Measurements from ENCODE around the gene C11orf68.

Gene C11orf68

DNA sequence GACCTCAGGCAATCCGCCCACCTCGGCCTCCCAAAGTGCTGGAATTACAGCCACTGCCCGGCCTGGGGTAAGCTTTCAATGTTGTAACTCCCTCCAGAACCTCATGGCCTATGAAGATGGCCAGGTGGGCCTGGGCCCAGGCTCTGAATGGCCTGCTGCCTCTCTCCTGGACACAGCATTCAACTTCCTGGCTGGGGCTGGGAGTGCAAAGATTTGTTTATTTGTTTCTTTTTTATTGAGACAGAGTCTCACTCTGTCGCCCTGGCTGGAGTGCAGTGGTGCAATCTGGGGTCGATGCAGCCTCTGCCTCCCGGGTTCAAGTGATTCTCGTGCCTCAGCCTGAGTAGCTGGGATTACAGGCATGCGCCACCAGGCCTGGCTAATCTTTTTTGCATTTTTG is 25.9 kb upstream of the C11orf68 start:
- FAIRE-seq (no peak), DNase-seq (ENCODE audit: low spot score) (no peak)

DNA sequence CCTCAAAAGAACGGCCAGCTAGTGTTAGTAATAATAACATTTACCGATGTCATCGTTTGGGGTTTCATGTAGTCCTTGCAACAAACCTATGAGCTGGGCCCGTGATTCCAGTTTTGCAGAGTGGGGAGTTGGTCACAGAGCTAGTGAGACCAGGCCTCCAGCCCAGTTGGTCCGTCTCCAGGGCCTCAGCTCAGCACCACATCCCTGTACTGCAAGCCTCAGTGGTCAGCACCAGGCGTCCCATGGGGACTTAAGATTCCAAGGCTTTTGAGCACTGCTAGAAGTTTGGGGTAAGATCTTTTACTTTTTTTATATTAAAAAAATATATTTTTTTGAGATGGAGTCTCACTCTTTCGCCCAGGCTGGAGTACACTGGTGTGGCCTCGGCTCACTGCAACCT is 25.3 kb upstream of the C11orf68 start:
- no peak for DNase-seq (ENCODE audit: low spot score)
- FAIRE-seq, result no peak

GRCh38 chr11:65942531-65942930 is 23.7 kb upstream of the C11orf68 start:
- no peak for FAIRE-seq
- DNase-seq (ENCODE audit: low spot score), result no peak

GRCh38 chr11:65941720-65942310 is 23.0 kb upstream of the C11orf68 start:
- FAIRE-seq, result no peak
- DNase-seq (ENCODE audit: low spot score), result no peak

DNA sequence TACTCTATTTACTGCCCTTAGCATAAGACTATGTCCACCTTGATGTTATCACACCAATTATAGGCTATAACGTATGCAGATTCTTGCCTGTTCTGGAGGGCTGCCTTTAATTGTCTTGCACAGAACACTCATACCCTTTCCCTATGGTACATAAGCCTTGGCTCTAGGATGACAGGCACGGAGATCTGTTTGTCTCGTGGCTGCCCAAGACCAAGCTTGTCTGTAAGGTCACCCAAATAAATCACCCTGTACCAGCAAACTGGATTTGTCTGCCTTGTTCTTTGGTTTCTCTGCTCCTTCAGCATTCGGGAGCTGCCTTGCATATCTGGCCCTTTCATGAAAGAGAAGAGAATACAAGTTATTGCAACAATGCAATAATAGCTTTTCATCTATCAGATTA is 18.9 kb upstream of the C11orf68 start:
- DNase-seq (ENCODE audit: low spot score) (no peak), FAIRE-seq (no peak)

DNA sequence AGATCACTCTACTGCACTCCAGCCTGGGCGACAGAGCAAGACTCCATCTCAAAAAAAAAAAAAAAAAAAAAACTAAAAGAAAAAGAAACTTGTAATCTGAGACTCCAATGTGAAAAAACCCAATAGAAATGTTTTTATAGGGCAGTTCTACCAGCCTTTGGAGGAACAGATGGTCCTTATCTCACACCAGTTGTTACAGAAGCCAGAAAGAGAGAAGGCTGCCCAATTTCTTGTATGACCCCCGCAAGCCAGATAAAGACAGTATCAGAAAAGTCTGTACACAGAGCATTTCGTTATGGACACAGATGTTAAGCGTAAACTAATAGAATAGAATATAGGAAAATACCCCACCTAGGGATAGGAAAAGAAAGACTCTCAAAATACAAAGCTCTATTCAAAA is 15.2 kb upstream of the C11orf68 start:
- FAIRE-seq (no peak), DNase-seq (ENCODE audit: low spot score) (no peak)

GRCh38 chr11:65932558-65932919 is 13.7 kb upstream of the C11orf68 start:
- DNase-seq (ENCODE audit: low spot score) (no peak), FAIRE-seq (no peak)

GRCh38 chr11:65931773-65932557 is 13.1 kb upstream of the C11orf68 start:
- DNase-seq (ENCODE audit: low spot score) (no peak), FAIRE-seq (no peak)

DNA sequence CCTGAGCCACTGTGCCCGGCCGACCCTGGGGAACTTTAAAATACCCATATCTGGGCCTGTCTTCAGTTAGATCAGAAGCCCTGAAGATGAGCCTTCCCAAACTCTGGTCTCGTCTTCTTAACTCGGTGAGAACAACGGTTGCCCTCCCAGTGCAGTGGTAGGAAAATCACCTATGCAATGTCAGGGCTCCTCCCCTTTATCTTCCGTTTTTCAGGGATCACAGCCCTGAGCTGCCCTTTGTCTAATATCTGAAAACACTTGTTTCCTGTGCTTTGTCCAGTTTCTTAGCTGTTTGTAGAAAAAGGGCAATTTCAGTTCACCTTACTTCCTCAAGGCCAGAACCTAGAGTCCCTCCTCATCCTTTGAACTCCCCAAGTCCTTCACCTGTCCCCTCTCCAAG is 9.8 kb upstream of the C11orf68 start:
- no peak for FAIRE-seq
- DNase-seq (ENCODE audit: low spot score), result no peak

GRCh38 chr11:65927904-65928397 is 9.1 kb upstream of the C11orf68 start:
- DNase-seq (ENCODE audit: low spot score) (no peak), FAIRE-seq (no peak)

GRCh38 chr11:65925397-65925796 is 6.5 kb upstream of the C11orf68 start:
- FAIRE-seq, result no peak

GRCh38 chr11:65922565-65922964 is 3.7 kb upstream of the C11orf68 start:
- no peak for DNase-seq (ENCODE audit: low spot score)
- FAIRE-seq, result no peak

More at GRCh38 chr11:65925397-65925796, 6.5 kb upstream of the C11orf68 start:
- DNase-seq (ENCODE audit: low spot score), result no peak

DNA sequence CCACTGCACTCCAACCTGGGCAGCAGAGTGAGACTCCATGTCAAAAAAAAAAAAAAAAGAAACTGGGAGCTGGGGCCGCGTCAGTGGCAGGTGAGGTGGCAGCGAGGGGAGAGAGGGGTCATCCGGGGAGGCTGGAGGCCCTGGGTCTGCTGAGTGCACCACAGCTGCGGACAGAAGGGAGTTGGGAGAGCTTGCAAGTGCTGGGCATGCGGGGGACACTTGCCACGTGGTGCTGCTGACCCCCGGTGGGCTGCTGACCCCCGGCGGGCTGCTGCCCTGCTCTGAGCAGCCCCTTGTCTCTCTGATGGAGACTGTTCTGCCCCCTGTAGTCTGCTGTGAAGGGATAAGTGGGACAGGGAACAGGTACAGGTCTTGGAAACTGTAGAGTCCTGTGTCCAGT is 3.0 kb upstream of the C11orf68 start:
- FAIRE-seq, result no peak
- DNase-seq (ENCODE audit: low spot score), result no peak

DNA sequence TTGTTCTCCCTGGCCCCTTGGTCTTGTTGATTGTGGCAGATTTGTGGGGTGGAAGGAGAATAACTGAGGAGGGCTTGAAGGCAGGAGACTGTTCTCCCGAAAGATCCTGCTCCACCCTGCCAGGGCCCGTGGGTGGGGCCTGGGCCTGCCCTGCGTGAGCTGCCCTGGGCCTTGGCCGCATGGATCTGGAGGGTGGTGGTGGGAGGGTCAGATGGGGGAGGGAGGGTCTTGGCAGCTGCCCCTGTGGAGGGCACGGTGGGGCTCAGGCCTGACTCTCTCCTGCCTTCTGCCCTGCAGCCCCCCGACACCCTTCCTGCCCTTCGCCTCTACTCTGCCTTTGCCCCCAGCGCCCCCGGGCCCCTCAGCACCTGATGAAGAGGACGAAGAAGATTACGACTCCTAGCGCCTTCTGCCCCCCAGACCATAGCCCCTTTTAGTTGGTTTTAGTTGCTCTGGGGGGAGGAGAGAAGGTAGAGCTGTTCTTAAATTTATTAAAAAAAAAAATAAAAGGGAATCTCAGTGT is 2.2 kb upstream of the C11orf68 start:
- no peak for FAIRE-seq
- no peak for DNase-seq (ENCODE audit: low spot score)

DNA sequence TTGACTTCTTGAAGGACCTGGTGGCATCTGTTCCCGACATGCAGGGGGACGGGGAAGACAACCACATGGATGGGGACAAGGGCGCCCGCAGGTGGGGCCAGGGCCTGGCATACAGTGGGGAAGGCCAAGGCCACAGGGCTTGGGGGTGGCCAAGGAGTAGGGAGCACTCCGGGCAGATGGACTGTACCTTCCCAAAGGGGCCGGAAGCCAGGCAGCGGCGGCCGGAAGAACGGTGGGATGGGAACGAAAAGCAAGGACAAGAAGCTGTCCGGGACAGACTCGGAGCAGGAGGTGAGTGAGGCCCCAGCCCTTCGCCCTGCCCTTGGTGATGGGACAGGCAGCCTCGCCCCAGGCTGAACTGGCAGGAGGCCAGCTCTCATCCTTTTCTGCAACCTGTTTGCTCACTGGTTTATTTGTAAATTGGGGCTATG is 1.5 kb upstream of the C11orf68 start:
- FAIRE-seq, result no peak

GRCh38 chr11:65919573-65920371 is 910 bp upstream of the C11orf68 start:
- no peak for DNase-seq (ENCODE audit: low spot score)

More for the DNA sequence above, 1.5 kb upstream of the C11orf68 start:
- DNase-seq (ENCODE audit: low spot score), result no peak

DNA sequence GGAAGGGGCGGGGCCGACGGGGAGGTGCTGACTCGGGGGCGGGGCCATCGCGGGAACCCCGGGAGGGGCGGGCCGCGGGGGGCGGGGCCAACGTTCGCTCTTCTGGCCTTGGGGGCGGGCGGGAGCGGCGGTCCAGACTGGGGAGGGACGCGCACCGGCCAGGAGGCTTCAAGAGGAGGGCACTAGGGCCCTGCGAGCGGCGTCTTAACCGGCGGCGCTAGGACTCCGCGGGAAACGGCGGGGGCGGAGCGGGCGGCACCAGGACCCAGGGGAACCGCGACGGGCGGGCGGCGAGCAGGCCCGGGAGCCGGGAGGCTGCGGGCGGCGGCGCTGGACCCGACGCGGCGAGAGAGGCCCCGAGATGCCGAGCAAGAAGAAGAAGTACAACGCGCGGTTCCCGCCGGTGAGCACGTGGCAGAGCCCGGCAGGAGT is 295 bp upstream of the C11orf68 start, which contains the start of gene DRAP1:
Gene DRAP1 (plus strand): TSS at position 286 of the 432 bp plus-strand sequence. CDS start 76 bp downstream, at position 362.
- DNase-seq (ENCODE audit: low spot score), result peak; percentile 93
- no peak for FAIRE-seq

More at GRCh38 chr11:65919573-65920371, 910 bp upstream of the C11orf68 start:
- FAIRE-seq, result no peak

GRCh38 chr11:65917434-65918210 is 1.2 kb downstream of the C11orf68 start:
- DNase-seq (ENCODE audit: low spot score) (no peak), FAIRE-seq (no peak)

GRCh38 chr11:65917077-65917433 is 1.8 kb downstream of the C11orf68 start:
- no peak for FAIRE-seq
- DNase-seq (ENCODE audit: low spot score), result no peak

- no peak for DNase-seq (ENCODE audit: low spot score)
- no peak for FAIRE-seq
Observed at GRCh38 chr11:65916391-65916790, 2.5 kb downstream of the C11orf68 start.

GRCh38 chr11:65915821-65916251 is 3.0 kb downstream of the C11orf68 start:
- DNase-seq (ENCODE audit: low spot score), result peak; percentile 95
- peak; percentile 83 for FAIRE-seq
